Stimulated activated CD4-positive, alpha-beta T cell treated with anti-CD3 and anti-CD28 coated beads, Interleukin-15, amount 100 ng/mL, for 48 hours (primary cell): ENCODE measurements around the gene LRSAM1.

Experiments
- DNase-seq, 2 donors: peaks; one replicate each; pipeline ENCODE4 v3.0.0-alpha.2; 2020; ENCODE audit warnings: low read depth in 2 of 2

The LRSAM1 gene

GRCh38 chr9:127516835-127517607 is 65.7 kb downstream of the LRSAM1 start:
- DNase-seq, result no peak

- no peak for DNase-seq
These were observed 66.3 kb downstream of the LRSAM1 start for GRCh38 chr9:127517620-127518019.

DNA sequence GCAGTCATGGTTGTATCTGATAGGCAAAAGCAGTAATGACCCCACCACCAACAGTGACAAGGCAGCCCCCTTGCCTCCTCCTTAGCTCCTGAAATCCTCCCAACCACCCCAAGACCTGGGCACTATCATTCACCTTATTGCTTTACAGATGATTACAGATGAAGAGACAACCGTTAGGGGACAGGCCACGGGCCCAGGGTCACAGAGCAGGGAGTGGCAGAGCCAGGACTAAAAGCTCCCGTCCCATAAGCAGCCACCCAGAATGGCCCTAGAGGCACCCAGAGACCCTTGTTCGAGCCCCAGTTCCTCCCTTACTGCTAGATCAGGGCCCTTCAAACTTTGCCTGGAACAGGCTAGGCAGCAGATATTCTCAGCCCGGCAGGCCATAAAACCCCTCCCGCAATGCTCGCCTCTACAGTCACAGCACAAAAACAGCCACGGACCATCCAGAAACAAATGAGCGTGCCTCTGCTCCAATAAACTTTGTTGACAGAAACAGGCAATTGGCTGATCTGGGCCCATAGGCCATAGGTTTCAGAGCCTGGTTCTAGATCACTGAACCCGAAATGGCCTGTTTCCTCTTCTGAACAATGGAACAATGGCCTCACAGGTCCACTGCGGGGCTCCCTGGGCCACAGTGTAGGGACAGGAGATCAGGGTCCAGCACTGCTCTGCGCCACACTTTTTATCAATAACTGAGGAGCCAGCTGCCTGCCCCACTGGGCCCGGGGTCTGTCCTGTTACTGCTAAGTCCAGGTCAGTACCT is 67.0 kb downstream of the LRSAM1 start:
- DNase-seq, result no peak

DNA sequence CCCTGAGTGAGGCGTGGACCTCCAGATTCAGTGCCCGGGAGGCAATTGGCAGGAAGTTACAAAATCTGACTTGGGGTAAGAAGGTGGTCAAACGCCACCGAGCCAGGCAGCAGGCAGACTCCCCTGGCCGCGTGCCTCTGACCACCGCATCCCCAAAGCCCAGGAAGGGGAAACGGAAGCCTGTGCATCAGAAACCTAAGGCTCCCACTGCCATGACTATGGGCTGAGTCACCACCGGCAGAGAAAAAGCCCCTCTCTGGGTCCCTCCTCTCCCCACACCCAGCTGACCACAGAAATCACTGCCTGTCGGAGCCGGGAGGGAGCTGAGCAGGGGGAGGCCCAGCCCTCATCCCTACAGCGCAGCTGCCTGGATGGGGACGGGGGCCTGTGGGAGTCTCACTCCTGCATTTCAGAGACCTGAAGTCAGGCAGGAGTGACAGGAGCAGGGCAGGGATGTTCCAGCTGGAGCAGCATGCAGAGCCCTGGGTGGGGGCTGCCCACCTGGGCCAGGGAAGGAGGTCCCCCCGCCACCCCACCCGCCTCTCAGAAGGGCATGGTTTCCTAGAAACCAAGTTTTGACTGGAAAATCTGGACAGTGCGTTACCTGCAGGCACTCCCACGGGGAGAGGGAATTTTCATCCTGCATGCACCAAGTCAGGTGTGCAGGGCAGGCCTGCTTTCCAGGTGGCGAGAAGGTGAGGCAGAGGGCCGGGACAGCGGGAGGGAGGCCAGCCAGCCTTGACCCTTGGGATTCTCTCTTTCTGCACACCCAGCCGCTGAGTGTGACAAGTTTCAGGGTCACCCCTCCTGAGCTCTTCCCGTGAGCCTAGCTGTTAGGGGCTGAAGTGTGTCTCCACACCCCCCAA is 68.2 kb downstream of the LRSAM1 start:
- DNase-seq, result peak in 1 of 2 donors; percentile 34

DNA sequence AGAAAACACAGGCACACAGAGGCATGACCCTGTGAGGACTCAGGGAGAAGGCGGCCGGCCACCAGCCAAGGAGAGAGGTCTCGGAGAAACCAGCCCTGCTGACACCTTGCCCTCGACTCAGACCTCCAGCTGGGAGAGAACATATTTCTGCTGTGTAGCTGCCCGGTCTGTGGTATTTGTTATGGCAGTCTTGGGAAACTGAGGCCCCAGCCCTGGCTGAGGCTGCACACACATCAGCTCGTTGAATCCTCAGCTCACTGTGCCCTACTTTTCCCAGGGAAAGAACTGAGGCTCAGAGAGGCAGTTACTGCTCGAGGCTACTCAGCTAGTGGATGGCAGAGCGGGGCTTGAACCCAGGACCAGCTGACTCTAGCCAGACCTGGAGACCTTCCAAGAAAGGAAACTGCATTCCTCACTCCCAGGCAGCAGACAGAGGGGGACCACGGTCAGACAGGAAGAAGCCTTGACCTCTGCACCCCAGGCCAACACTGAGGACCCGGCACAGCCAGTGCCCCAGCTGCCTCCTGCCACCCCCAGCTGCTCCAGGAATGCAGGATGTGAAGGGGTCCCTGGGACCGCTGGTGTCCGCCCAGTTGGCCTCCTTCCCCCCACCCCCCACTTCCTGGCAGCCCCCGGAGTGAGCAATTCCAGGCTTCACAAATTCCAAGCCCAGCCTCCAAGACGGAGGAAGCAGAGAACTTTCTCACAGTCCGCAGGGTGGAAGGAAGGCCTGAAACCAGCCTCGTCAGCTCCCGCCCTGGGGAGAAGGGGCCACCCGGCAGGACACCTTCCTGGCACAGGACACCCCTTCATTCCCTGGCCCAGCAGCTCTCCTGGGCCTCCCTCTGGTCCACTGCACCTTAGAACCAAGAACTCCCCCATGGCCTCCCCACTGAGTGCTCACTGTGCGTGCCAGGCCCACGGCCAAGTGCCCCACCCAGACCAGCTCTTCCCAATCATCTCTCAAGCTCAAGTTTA is 69.9 kb downstream of the LRSAM1 start:
- no peak for DNase-seq

DNA sequence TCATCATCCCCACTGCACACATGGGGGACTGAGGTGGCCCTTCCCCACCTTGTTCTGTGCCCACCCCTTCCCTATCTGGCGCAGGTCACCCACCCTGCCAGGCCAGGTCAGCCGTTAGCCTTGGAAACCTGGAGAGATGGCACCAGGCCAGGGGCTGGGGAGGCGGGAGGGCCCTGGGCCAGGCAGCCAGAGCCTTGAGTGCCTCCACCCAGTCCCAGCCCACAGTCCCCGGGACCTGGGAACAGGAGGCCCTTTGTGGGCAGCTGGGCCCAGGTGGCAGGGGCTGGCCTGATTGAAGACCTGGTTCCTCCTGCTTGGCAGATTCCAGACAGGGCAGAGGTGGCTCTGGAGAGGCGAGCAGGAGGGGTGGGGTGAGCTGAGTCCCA is 70.6 kb downstream of the LRSAM1 start:
- no peak for DNase-seq

- DNase-seq, result no peak
These were observed 71.4 kb downstream of the LRSAM1 start for GRCh38 chr9:127522727-127523126.

DNA sequence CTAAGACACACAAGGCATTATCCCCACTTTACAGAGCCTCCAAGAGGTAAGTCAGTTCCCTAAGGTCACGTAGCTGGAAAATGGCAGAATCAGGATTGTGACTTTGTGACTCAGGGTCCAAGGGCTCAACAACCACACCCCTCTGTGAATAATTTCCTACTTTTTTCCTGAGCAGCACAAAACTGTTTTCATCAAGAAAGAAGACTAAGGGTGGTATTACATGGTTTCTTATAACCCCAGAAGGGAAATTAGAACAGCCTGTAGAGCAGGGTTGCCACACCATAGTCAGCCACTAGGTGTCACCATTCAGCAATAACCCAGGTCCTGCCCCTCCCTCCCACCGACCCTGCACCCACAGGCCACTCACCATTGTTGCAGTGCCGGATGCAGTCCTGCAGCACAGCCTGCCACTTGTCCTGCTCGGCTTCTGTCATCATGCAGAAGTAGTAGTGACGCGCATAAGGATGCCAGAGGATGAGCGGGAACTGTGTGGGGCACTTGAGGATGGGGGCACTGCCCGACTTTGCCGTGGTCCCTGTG is 72.1 kb downstream of the LRSAM1 start:
- peak in 1 of 2 donors; percentile 26 for DNase-seq

DNA sequence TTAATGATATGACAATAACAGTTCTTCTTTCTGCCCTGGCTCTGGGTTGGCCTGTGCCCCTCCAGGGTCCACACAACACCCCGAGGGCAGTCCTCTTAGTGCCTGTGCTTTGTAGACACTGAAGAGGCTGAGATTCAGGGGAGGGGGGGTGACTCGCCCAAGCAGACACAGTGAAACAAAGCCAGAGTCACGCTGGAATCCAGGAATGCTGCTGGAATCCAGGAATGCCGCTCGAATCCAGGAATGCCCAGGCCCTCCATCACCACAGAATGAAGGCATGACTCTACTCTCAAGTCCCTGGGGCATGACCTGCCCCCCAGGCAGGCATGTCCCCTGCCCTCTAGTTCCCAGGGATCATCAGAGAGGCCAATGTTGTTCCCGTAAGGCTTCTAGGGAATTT is 73.1 kb downstream of the LRSAM1 start:
- DNase-seq, result no peak

- DNase-seq, result no peak
These were observed 74.3 kb downstream of the LRSAM1 start for GRCh38 chr9:127525401-127526188.

DNA sequence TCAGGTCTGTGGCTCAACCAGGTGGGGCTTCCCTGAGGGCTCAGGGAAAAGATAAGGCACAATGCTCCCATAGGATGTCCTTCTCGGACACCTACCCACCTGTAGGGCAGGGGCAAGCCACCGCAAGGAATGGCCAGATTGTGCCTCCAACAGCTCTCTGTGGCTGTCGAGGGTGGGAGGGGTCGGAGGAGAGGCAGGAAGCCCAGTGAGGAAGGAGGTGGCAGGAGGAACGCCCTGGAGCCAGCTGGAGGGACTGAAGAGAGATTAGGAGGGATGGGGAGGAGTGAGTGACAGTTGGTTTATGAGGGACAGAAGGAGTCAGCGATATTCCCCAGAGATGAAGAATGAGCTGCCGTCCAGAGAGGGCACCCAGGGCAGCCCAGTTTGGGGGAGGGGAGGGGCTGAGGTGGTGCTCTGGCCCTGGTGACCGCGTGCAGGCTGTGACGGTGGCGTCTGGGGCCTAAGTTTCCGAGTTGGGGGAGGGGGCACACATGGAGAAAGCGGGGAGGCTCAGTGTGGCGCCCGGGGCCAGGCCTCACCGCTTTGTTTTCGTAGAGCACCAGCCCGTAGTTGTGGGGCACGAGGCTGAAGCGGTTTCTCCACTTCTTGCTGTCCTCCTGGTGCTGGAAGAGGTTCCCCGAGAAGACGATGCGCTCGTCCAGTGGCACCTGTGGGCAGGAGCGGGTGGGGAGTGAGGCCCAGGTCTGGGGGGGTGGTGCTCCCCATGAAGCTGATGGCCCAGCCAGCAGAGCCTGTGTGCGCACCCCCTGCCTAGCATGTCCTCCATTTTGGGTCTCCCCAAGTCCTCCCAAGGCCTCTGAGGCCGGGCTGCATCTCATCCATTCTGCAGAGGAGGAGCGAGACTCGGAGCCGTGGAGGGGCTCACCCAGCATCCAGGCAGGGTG is 75.6 kb downstream of the LRSAM1 start:
- no peak for DNase-seq

DNA sequence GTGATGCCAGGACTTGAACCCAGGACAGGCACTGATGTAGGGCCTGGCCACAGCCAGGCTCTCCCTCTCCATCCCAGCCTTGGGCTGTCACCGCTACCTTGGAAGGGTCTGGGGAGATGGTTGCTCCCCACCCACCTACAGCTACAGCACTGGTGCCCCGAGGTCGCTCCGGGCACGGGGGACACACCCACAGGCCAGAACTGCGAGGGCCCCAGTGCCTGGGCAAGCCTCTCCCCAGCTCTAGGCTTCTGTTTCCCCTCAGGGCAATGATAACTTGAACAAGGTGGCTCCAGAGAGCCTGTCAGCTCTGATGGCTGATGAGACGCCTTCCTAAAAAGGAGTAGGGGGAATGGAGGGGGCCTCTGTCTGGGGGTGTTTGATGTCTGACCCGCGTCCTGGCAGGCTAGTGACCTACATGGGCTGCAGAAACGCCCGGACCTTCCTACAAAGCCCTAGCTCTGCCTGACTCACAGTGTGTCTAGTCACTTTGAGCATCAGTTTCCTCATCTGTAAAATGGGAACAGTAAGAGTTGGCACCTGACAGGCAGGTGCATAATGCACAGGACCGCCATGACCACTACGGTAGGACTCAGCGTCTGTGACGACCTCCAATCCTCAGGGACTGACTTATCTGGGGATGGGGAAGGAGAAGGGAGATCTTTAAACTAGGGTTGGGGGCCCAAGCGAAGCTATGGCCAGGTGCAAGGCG is 76.4 kb downstream of the LRSAM1 start:
- no peak for DNase-seq

DNA sequence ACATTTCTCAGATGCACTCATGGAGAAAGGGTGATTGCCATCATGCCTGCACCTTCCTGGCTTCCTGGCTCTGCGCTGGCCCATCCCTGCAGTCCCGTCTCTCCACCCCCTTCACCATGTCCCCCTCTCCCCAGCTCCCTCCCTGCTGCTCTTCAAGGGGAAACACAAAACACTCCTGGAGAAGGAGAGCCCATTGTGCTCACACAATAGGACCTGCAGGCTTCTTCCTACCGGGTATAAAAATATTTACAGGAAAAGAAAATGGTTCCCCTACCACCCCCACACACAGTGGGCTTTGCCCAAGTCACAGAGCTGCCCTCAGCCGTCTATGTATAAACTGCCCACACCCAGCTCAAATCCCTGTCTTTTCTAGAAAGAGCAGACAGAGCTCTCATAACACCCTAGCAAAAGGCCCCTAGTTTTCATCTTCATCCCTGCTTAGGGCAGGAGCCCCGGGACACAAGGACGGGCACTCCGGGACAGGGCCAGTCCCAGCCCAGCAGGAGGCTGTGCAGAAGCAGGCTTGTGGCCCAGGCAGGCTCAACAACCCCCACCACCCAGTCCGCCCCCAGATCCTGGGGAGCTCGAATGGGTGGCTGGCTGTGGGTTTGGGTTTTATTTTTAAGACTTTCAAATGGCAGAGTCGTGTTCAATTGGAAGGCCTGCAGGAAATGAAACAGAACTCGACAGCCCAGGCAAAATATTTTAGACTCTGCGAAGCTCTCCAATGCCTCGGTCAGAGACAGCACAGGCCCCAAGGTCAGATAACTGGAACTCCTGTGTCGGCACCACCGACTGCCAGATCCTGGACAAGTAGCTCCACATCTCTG is 77.3 kb downstream of the LRSAM1 start:
- DNase-seq, result no peak

DNA sequence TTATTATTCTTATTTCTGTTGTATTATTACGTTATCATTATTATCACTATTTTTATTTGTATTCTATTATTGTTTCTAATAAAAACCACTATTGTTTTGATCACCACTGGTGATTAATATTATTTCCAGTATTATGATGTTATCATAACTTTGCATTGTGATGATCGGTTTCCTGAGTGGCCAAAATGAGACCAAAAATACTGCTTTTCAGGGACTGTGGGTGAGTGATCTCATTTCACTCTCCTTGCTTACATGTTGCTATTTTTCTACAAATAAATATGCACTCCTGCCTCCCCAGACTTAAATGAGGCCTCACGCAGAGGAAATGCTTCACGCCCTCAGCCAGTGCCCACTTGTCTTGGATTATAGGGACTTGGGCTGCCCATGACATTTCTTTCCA is 78.4 kb downstream of the LRSAM1 start:
- DNase-seq, result no peak

GRCh38 chr9:127530206-127530941 is 79.1 kb downstream of the LRSAM1 start:
- no peak for DNase-seq

GRCh38 chr9:127531676-127532075 is 80.4 kb downstream of the LRSAM1 start:
- DNase-seq, result no peak
